LNCaP clone FGC (cell line): Measurements from ENCODE around the gene PRDM15.

Experiments used
- DNase-seq: peaks from one replicate; pipeline ENCODE4 v3.0.0-alpha.2; 2011; ENCODE audit warnings: low read depth
- H3K4me3 ChIP-seq: 2 replicates; pipeline ENCODE4 v1.5.1; 2011; ENCODE audit warnings: mild to moderate bottlenecking, low read depth, low read length, control low read depth
- TF ChIP-seq, protein P1 (sequence below): IDR thresholded peaks from 2 replicates; pipeline ENCODE4 v1.5.1; 2012; ENCODE audit warnings: mild to moderate bottlenecking; ENCODE audit not compliant: control insufficient read depth, insufficient read depth; ENCODE audit errors: extremely low read depth

The PRDM15 gene

DNA sequence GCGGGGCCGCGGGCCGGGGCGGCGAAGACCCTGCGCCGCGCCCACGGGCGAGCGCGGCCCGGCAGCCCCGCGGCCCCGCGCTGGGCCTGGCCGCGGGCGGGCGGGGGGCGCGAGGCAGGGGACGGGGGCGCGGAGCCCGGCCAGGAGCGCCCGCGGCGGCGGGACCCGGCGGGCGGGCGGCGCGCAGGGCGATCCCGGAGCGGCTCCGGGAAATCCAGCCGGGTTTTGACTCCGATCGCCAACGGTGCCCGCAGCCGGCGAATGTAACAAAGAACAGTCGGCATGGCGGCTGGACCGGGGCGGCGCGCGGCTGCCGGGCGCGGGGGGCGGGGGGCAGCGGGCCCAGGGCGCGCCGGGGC, 334 bp downstream of the PRDM15 start:
- H3K4me3 ChIP-seq, result peak overlapping the region; percentile 65
- DNase-seq, result peak; percentile 39
- TF ChIP-seq, protein P1, sequence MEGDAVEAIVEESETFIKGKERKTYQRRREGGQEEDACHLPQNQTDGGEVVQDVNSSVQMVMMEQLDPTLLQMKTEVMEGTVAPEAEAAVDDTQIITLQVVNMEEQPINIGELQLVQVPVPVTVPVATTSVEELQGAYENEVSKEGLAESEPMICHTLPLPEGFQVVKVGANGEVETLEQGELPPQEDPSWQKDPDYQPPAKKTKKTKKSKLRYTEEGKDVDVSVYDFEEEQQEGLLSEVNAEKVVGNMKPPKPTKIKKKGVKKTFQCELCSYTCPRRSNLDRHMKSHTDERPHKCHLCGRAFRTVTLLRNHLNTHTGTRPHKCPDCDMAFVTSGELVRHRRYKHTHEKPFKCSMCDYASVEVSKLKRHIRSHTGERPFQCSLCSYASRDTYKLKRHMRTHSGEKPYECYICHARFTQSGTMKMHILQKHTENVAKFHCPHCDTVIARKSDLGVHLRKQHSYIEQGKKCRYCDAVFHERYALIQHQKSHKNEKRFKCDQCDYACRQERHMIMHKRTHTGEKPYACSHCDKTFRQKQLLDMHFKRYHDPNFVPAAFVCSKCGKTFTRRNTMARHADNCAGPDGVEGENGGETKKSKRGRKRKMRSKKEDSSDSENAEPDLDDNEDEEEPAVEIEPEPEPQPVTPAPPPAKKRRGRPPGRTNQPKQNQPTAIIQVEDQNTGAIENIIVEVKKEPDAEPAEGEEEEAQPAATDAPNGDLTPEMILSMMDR, result no peak

DNA sequence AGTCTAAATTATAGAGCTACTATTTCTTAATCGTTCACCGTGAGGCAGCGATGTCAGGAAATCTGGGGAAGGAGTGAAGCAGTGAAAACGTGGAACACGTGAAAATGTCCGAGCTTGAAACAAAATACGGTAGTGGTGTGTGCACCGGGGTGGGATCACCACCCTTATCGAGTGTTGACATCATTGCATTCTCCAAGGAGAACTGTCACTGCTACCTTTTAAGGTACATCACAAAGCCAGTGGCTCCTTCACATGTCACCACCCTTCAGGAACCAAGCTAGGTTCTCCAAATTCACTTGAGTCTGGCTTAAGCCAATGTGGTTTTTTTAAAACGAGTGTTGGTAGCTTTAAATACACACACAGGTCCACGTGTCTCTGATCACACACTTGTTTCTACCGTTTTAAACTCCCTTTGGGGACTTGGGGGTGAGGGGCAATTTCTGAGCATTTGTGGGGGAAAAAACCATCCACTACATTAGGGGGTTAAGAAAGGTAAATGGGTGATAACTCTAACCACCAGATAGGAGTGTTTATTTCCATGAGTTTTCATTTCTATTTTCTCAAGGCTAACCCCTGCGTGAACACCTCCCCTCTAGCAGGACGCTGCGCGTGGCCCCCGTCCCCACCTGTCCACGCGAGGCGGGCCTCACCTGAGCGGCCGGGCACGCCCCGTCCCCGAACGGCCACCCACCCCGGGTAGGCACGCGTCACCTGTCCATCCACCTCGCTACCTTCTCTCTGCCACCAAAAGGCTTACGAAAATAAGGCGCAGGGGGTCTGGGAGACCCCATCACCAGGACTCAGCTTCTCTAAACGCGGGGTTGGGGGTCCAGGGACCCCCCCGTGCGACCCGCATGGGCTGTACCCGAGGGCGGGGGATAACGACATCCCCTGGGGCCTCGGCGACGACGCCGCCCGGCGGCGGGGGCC, 978 bp downstream of the PRDM15 start:
- TF ChIP-seq, protein P1, result no peak
- DNase-seq, result no peak
- peak overlapping the region; percentile 65 for H3K4me3 ChIP-seq

DNA sequence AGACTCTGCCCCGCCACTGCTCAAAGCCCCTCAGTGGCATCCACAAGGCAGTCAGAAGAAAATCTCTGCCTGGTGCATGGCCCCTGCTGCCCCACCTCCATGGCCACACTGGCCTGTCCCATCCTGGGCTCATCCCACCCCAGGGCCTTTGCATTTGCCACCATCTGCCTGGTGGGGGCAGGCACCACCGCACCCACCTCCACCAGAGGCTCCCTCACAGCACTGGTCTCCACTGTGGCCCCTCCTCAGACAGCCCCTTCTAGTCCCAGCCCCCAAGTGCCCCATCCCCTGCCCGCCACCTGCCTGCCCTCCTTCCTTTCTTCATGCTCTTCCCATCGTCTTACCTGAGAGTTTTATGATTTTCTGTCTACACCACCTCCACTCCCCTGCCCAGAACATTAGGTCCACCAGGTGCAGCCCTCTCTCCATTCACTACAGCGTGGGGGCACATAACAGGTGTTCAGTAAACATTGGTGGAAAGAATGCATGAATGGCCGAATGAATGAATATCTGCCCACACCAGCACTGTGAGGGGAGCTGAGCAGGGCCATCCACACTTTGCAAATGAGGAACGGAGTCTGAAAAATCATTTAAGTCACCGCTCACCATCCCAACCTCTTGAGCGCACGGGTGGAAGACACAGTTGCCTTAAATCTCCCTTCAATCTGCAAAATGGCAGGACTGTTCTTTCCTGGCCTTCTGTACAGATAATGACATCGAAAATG, 2.1 kb downstream of the PRDM15 start:
- TF ChIP-seq, protein P1, result no peak
- H3K4me3 ChIP-seq, result no peak overlapping the region
- no peak for DNase-seq

DNA sequence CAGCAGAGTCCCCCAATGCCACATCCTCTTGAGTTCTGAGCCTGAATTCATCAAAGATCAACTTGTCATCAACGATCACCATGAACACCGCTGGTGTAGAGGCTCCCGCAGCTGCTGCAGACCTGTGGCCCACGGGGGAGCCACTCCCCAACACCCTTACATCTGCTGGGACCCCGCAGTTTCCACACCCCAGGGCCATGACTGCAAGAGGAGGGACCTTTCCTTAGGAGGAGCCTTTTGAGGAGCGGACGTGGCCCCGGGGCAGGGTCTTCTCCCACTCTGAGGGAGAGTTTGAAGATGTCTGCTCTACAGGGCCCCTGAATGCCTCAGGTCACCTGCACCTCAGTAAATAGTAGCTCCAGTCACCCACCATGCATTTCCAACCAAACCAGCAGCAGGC, 2.7 kb downstream of the PRDM15 start:
- TF ChIP-seq, protein P1, result no peak
- DNase-seq, result no peak
- H3K4me3 ChIP-seq, result no peak overlapping the region

DNA sequence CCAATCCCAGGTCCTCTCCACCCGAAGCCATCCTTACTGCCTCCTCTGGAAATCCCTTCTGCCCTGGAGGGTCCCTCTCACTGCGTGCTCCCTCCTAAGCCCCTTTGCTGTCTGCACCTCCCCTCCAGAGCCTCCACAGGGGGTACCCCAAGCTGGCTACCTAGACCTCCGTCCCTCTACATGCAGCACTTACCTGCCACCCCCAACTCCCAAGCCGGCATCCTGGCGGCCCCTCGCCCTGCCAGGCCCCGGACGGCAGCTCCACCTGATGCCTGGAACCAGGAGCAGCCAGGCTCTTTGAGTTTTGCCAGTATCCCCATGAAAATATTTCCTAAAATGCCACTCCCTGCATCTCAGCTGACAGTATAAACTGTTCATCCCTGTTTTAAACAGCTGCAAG, 4.1 kb downstream of the PRDM15 start:
- TF ChIP-seq, protein P1, result no peak
- DNase-seq, result no peak
- H3K4me3 ChIP-seq, result no peak overlapping the region

DNA sequence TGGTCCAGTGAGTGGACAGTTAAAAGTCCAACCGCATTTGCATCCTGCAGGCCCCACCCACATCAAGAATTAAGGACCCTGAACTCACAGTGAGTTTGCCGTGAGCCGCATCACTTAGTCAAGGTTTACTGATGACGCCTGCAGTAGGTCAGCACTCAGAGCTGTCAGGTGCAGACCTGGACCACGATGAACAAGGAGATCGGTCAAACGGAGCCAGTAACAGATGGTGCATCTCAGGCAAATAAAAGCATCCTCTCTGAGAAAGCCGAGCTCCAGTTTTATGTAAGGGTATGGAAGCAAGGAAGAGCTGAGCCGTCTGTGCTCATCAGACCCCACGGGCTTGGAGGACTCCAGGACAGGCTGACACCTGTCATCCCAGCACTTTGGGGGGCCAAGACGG, 4.5 kb downstream of the PRDM15 start:
- TF ChIP-seq, protein P1, result no peak
- DNase-seq, result no peak
- no peak overlapping the region for H3K4me3 ChIP-seq

DNA sequence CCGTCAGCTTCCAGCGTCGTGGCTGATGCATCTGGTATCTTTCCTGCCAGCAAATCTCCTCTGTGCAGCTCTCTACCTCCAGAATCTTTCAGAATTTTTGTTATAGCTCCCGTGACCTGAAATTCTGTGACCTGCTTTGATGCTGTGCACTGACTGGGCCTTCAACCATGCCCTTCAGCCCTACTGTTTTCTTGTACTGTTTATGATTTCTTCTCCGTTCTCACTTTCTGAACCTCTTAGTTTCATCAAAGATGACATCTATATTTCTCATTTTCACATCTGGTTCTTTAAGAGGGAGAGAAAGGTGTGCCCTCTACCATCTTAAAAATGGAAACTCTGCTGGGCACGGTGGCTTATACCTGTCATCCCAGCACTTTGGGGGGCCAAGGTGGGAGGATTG, 5.7 kb downstream of the PRDM15 start:
- no peak overlapping the region for H3K4me3 ChIP-seq
- DNase-seq, result no peak
- TF ChIP-seq, protein P1, result no peak
